Liver (tissue), 9 donors: ENCODE measurements around the gene RIMS3. TPM values are rescaled to one million over a fixed set of nuclear protein-coding genes. Genes with fewer than 3 reads are reported as not detected.

Experiments used
- DNase-seq: peaks from one replicate; pipeline ENCODE4 v3.0.0-alpha.2; 2017; ENCODE audit warnings: low spot score
- H3K27ac ChIP-seq, 2 donors: one replicate each; pipeline ENCODE4 v1.7.0; 2013; ENCODE audit warnings: inconsistent platforms in 2 of 2, low read length in 2 of 2, control low read depth in 1 of 2, low read depth in 1 of 2, mild to moderate bottlenecking in 1 of 2
- H3K27me3 ChIP-seq, 4 donors: one replicate each; pipeline versions ENCODE4 v1.6.1 to v1.7.0; 2013; ENCODE audit warnings: low read length in 3 of 4, inconsistent platforms in 1 of 4, mild to moderate bottlenecking in 1 of 4, moderate library complexity in 1 of 4; ENCODE audit not compliant: control insufficient read depth in 4 of 4, insufficient read depth in 4 of 4
- H3K36me3 ChIP-seq, 4 donors: one replicate each; pipeline versions ENCODE4 v1.6.1 to v1.7.0; 2013; ENCODE audit warnings: low read length in 3 of 4, mild to moderate bottlenecking in 3 of 4, low read depth in 1 of 4, moderate library complexity in 1 of 4; ENCODE audit not compliant: control insufficient read depth in 4 of 4, insufficient read depth in 3 of 4
- H3K4me1 ChIP-seq, 4 donors: one replicate each; pipeline versions ENCODE4 v1.6.1 to v1.7.0; 2013; ENCODE audit warnings: low read length in 3 of 4, mild to moderate bottlenecking in 3 of 4, moderate library complexity in 1 of 4; ENCODE audit not compliant: control insufficient read depth in 4 of 4, insufficient read depth in 4 of 4
- H3K4me3 ChIP-seq, 3 donors: one replicate each; pipeline versions ENCODE4 v1.6.1 to v1.7.0; 2013; ENCODE audit warnings: low read length in 3 of 3, control low read depth in 1 of 3, low read depth in 1 of 3, mild to moderate bottlenecking in 1 of 3
- H3K9ac ChIP-seq, 2 donors: one replicate each; pipeline ENCODE4 v1.7.0; 2013; ENCODE audit warnings: low read length in 2 of 2, mild to moderate bottlenecking in 2 of 2, moderate library complexity in 2 of 2, control low read depth in 1 of 2, low read depth in 1 of 2
- H3K9me3 ChIP-seq, 4 donors: one replicate each; pipeline versions ENCODE4 v1.6.1 to v1.7.0; 2013; ENCODE audit warnings: low read length in 3 of 4; ENCODE audit not compliant: control insufficient read depth in 4 of 4
- EGR1 ChIP-seq, 2 donors: IDR thresholded peaks; 2 replicates each; pipeline ENCODE4 v1.6.1; 2016 to 2018; ENCODE audit warnings: antibody characterized with exemption in 2 of 2, low read depth in 2 of 2
- FOXA1 ChIP-seq: IDR thresholded peaks from 2 replicates; pipeline ENCODE4 v1.6.1; 2016; ENCODE audit warnings: antibody characterized with exemption
- FOXA2 ChIP-seq: IDR thresholded peaks from 2 replicates; pipeline ENCODE4 v1.6.1; 2016; ENCODE audit warnings: antibody characterized with exemption
- GABPA ChIP-seq, 2 donors: IDR thresholded peaks in 1 of 2; conservative IDR thresholded peaks in 1 of 2; 2 replicates each; pipeline ENCODE4 v1.6.1; 2016; ENCODE audit warnings: antibody characterized with exemption in 2 of 2, mild to moderate bottlenecking in 1 of 2, moderate library complexity in 1 of 2
- HNF4A ChIP-seq, 2 donors: conservative IDR thresholded peaks; 2 replicates each; pipeline ENCODE4 v1.6.1; 2016; ENCODE audit warnings: antibody characterized with exemption in 2 of 2, mild to moderate bottlenecking in 2 of 2
- HNF4G ChIP-seq: IDR thresholded peaks from 2 replicates; pipeline ENCODE4 v1.6.1; 2016; ENCODE audit warnings: antibody characterized with exemption
- JUND ChIP-seq, 2 donors: IDR thresholded peaks; 2 replicates each; pipeline ENCODE4 v1.6.1; 2016; ENCODE audit warnings: antibody characterized with exemption in 2 of 2
- NR2F2 ChIP-seq: IDR thresholded peaks from 2 replicates; pipeline ENCODE4 v1.6.1; 2016; ENCODE audit warnings: antibody characterized with exemption
- RAD21 ChIP-seq, 2 donors: IDR thresholded peaks; 2 replicates each; pipeline ENCODE4 v1.6.1; 2016; ENCODE audit warnings: antibody characterized with exemption in 2 of 2, mild to moderate bottlenecking in 2 of 2
- RXRA ChIP-seq, 2 donors: IDR thresholded peaks; 2 replicates each; pipeline ENCODE4 v1.6.1; 2017 to 2018; ENCODE audit warnings: antibody characterized with exemption in 2 of 2, mild to moderate bottlenecking in 1 of 2
- SP1 ChIP-seq: IDR thresholded peaks from 2 replicates; pipeline ENCODE4 v1.6.1; 2018; ENCODE audit warnings: antibody characterized with exemption, mild to moderate bottlenecking
- TAF1 ChIP-seq: conservative IDR thresholded peaks from 2 replicates; pipeline ENCODE4 v1.6.1; 2016; ENCODE audit warnings: antibody characterized with exemption, mild to moderate bottlenecking
- YY1 ChIP-seq: IDR thresholded peaks from 2 replicates; pipeline ENCODE4 v1.6.1; 2016; ENCODE audit warnings: antibody characterized with exemption, mild to moderate bottlenecking
- WGBS: extraction: QIAGEN DNeasy Blood & Tissue Kit; methylation state at CpG from one replicate; pipeline ENCODE4 v1.1.7; 2013; 5-methylcytosine and 5-hydroxymethylcytosine counted together
- polyA plus RNA-seq, 2 donors: library from polyadenylated mRNA; stranded (reverse) in 1 of 2; unstranded in 1 of 2; fragments of 200-250 nt in 1 of 2; fragments of >200 nt in 1 of 2; fragmentation: Nextera tagmentation in 1 of 2; extraction: Ambion mirVana in 1 of 2; gene quantifications; one replicate each; pipeline versions ENCODE4 v1.2.1 to v1.2.3, GENCODE V29; 2013 to 2015
- total RNA-seq, 2 donors: library from RNA; depleted of rRNA; stranded (reverse); fragments of >200 nt; gene quantifications; one replicate each; pipeline ENCODE4 v1.2.3, GENCODE V29; 2014
- TF ChIP-seq, protein P1 (sequence below): IDR thresholded peaks from 2 replicates; pipeline ENCODE4 v1.6.1; 2016; ENCODE audit warnings: antibody characterized with exemption, mild to moderate bottlenecking
- TF ChIP-seq, protein P2 (sequence below): IDR thresholded peaks from 2 replicates; pipeline ENCODE4 v1.6.1; 2016; ENCODE audit warnings: antibody characterized with exemption
- TF ChIP-seq, protein P3 (sequence below): IDR thresholded peaks from 2 replicates; pipeline ENCODE4 v1.6.1; 2016; ENCODE audit warnings: antibody characterized with exemption
- TF ChIP-seq, protein P4 (sequence below): IDR thresholded peaks from 2 replicates; pipeline ENCODE4 v1.6.1; 2016; ENCODE audit warnings: antibody characterized with exemption
- donor health status: healthy.
- donor health status: healthy.
- donor health status: healthy.
- donor health status: healthy.
- donor health status: healthy.

Gene RIMS3
- total and polyA plus RNA-seq, 4 donors, result 0.22 to 2.2 (median 0.77) TPM

DNA sequence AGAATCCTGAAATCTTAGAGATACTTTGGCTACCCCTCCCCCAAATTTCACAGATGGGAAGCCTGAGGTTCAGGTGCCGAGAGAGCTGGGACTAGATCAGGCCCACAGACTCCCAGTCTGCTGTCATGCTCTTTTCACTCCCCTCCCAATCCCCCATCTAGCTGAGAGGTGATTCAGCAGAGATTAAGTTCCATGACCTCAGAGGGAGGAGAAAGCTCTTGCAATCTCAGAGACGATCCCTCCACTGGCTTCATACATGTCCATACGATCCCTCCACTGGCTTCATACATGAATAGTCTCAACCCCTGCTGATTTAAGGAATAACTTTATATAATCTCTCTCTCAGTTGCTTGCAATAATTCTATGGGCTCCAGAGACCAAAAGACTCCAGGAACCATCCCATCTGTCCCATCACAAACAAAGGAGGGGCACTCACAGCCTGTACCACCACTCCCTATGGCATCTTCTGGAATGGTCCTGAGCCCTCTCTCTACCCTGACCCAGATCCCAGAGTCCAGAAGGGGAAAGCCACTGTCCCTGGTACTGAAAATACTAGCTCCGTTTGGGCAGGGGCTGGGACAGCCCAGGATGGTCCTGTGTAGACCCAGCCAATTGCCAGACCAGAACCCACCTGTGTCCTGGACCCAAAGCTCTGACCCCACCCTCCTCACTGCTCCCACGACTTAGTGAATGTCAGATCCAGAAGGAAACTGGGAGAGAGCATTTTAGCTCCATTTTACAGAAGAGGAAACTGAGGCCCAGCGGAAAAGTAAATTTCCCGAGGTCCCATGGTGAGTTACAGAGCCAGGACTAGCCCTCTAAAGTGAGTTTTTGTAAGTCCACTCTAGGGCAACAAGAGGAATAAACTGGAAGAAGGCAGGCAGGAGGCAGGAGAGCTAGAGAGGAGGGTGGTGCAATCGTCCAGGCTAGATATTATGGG is 27.1 kb downstream of the RIMS3 start:
- no peak overlapping the region for H3K4me3 ChIP-seq
- no peaks in the 10 kb centered on the region for H3K27me3 ChIP-seq
- H3K36me3 ChIP-seq, result no peaks in the 10 kb centered on the region
- no peak overlapping the region for H3K27ac ChIP-seq
- no peaks in the 10 kb centered on the region for H3K9me3 ChIP-seq
- no peak for DNase-seq
- TF ChIP-seq, protein P1, sequence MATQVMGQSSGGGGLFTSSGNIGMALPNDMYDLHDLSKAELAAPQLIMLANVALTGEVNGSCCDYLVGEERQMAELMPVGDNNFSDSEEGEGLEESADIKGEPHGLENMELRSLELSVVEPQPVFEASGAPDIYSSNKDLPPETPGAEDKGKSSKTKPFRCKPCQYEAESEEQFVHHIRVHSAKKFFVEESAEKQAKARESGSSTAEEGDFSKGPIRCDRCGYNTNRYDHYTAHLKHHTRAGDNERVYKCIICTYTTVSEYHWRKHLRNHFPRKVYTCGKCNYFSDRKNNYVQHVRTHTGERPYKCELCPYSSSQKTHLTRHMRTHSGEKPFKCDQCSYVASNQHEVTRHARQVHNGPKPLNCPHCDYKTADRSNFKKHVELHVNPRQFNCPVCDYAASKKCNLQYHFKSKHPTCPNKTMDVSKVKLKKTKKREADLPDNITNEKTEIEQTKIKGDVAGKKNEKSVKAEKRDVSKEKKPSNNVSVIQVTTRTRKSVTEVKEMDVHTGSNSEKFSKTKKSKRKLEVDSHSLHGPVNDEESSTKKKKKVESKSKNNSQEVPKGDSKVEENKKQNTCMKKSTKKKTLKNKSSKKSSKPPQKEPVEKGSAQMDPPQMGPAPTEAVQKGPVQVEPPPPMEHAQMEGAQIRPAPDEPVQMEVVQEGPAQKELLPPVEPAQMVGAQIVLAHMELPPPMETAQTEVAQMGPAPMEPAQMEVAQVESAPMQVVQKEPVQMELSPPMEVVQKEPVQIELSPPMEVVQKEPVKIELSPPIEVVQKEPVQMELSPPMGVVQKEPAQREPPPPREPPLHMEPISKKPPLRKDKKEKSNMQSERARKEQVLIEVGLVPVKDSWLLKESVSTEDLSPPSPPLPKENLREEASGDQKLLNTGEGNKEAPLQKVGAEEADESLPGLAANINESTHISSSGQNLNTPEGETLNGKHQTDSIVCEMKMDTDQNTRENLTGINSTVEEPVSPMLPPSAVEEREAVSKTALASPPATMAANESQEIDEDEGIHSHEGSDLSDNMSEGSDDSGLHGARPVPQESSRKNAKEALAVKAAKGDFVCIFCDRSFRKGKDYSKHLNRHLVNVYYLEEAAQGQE, result peak; percentile 92
- TF ChIP-seq TAF1, result no peak
- H3K9ac ChIP-seq, result no peak overlapping the region
- H3K4me1 ChIP-seq, result no peaks in the 10 kb centered on the region
- WGBS, result 80% methylated on average over 8 of the region's 8 CpGs

DNA sequence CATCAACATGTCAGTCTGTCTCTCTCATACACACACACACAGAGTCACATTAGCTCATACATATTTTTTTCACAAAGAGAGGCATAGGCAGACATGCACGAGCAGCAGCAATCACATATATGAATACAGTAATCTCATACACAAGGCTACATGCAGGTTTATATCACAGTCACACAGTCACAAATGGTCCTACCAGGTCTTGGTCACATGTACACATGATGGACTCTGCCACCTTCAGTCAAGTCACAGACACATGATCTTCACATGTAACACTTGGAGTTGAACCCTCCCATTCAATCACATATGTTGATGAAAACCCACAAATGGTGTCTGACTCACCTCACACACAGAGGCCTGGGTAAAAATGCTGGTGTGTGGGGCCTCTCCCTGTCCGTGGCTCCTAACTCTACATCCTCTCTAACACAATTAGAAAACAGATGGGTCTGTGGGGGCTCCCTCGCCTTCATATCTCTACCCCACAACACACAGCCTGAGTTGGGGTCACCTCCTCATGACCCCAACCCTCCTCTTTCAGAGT is 27.9 kb downstream of the RIMS3 start:
- no peak overlapping the region for H3K4me3 ChIP-seq
- no peaks in the 10 kb centered on the region for H3K9me3 ChIP-seq
- no peaks in the 10 kb centered on the region for H3K4me1 ChIP-seq
- H3K27me3 ChIP-seq, result no peaks in the 10 kb centered on the region
- WGBS, result 85% methylated on average over 3 of the region's 3 CpGs
- DNase-seq, result no peak
- H3K9ac ChIP-seq, result no peak overlapping the region
- no peak overlapping the region for H3K27ac ChIP-seq
- TF ChIP-seq FOXA1, result no peak
- TF ChIP-seq JUND (IDR thresholded peaks at IDR 0.05), result no peak
- TF ChIP-seq, protein P2, sequence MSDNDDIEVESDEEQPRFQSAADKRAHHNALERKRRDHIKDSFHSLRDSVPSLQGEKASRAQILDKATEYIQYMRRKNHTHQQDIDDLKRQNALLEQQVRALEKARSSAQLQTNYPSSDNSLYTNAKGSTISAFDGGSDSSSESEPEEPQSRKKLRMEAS, result no peak
- no peak for TF ChIP-seq NR2F2
- no peak for TF ChIP-seq SP1
- TF ChIP-seq FOXA2, result no peak
- TF ChIP-seq, protein P3, sequence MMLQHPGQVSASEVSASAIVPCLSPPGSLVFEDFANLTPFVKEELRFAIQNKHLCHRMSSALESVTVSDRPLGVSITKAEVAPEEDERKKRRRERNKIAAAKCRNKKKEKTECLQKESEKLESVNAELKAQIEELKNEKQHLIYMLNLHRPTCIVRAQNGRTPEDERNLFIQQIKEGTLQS, result no peak
- no peaks in the 10 kb centered on the region for H3K36me3 ChIP-seq

DNA sequence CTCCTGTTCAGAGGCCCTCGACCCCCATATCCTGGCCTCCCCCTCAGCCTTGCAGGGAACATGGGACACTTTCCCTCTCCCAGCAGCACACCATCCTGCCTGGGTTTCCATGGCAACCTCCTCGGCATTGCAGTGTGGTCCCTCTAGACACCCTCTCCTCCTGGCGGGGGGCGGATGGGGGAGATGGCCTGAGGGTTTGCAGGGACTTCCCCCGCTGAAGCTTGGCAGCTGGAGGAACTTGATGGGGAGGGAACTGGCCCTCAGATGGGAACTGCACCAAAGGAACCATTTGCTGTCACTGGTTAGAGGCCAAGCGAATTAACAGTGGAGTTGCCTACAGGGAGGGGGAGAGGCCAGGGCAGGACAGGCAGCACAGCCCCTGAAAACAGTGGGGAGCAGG is 28.7 kb downstream of the RIMS3 start:
- no peak overlapping the region for H3K4me3 ChIP-seq
- 74% methylated on average over 6 of the region's 6 CpGs for WGBS
- no peak overlapping the region for H3K9ac ChIP-seq
- no peak for DNase-seq
- H3K27me3 ChIP-seq, result no peaks in the 10 kb centered on the region
- H3K27ac ChIP-seq, result no peak overlapping the region
- no peaks in the 10 kb centered on the region for H3K4me1 ChIP-seq
- H3K9me3 ChIP-seq, result no peaks in the 10 kb centered on the region
- no peaks in the 10 kb centered on the region for H3K36me3 ChIP-seq
- no peak for TF ChIP-seq RAD21 (IDR thresholded peaks at IDR 0.05)
- TF ChIP-seq, protein P3, result no peak
- TF ChIP-seq RXRA (IDR thresholded peaks at IDR 0.05), result no peak
- no peak for TF ChIP-seq FOXA2
- TF ChIP-seq HNF4G, result no peak
- TF ChIP-seq FOXA1, result no peak
- TF ChIP-seq, protein P2, result no peak
- TF ChIP-seq TAF1, result no peak
- TF ChIP-seq YY1, result no peak
- no peak for TF ChIP-seq NR2F2
- TF ChIP-seq, protein P4, sequence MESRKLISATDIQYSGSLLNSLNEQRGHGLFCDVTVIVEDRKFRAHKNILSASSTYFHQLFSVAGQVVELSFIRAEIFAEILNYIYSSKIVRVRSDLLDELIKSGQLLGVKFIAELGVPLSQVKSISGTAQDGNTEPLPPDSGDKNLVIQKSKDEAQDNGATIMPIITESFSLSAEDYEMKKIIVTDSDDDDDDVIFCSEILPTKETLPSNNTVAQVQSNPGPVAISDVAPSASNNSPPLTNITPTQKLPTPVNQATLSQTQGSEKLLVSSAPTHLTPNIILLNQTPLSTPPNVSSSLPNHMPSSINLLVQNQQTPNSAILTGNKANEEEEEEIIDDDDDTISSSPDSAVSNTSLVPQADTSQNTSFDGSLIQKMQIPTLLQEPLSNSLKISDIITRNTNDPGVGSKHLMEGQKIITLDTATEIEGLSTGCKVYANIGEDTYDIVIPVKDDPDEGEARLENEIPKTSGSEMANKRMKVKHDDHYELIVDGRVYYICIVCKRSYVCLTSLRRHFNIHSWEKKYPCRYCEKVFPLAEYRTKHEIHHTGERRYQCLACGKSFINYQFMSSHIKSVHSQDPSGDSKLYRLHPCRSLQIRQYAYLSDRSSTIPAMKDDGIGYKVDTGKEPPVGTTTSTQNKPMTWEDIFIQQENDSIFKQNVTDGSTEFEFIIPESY, result no peak
- no peak for TF ChIP-seq HNF4A (conservative IDR thresholded peaks at IDR 0.05)
- TF ChIP-seq EGR1 (IDR thresholded peaks at IDR 0.05; ENCODE audit: low read depth in 2 of 2), result no peak
- TF ChIP-seq GABPA (IDR thresholded peaks at IDR 0.05 in 1 of 2, conservative IDR thresholded peaks at IDR 0.05 in 1 of 2), result no peak
